Panc1 (cell line): ENCODE measurements around the gene KCTD6. TPM values are rescaled to one million over a fixed set of nuclear protein-coding genes. Genes with fewer than 3 reads are reported as not detected.

ENCODE experiments used
- ATAC-seq: fragments of 200-7000 bp; cut with Tn5 transposase; 2 replicates; pipeline ENCODE4 v1.9.1; 2020; ENCODE audit warnings: mild to moderate bottlenecking, moderate library complexity
- BruUV-seq: library from RNA; stranded (reverse); fragments of 400-500 nt; replicated peaks from 2 replicates; lab custom pipeline; 2021; lab: Mats Ljungman, UMichigan
- CTCF ChIA-PET: fragments of 300-600 bp; sonication (Branson Sonifier 250); formaldehyde crosslinking; loops from one replicate; lab custom pipeline; 2022; ENCODE audit warnings: antibody characterized with exemption; lab: Charles Lee
- POLR2A ChIA-PET: fragments of 300-600 bp; sonication (Branson Sonifier 250); formaldehyde crosslinking; loops from one replicate; lab custom pipeline; 2022; ENCODE audit warnings: antibody characterized with exemption; lab: Charles Lee
- DNase-seq: peaks from one replicate; pipeline ENCODE4 v3.0.0-alpha.2; 2010; ENCODE audit warnings: low read depth, low spot score
- H3K27ac ChIP-seq: 2 replicates; pipeline ENCODE4 v1.5.1; 2011; ENCODE audit warnings: mild to moderate bottlenecking, low read length, inconsistent platforms
- H3K27me3 ChIP-seq: fragments of 200-500 bp; sonication (Bioruptor generic); 2 replicates; pipeline ENCODE4 v1.6.0; 2014; ENCODE audit warnings: low read length, inconsistent platforms; ENCODE audit not compliant: control insufficient read depth, insufficient read depth
- H3K36me3 ChIP-seq: fragments of 200-500 bp; sonication (Bioruptor generic); 2 replicates; pipeline ENCODE4 v1.5.1; 2014; ENCODE audit warnings: inconsistent platforms, mild to moderate bottlenecking, low read length, moderate library complexity; ENCODE audit not compliant: control insufficient read depth, insufficient read depth
- H3K4me1 ChIP-seq: 2 replicates; pipeline ENCODE4 v1.5.1; 2011; ENCODE audit warnings: inconsistent platforms, mild to moderate bottlenecking, low read length, moderate library complexity; ENCODE audit not compliant: control insufficient read depth, insufficient read depth
- H3K4me3 ChIP-seq, 2 experiments: 2 replicates each; pipeline ENCODE4 v1.5.1; 2011 to 2012; ENCODE audit warnings: low read depth in 2 of 2, low read length in 2 of 2, mild to moderate bottlenecking in 2 of 2, inconsistent platforms in 1 of 2, moderate library complexity in 1 of 2
- H3K9me3 ChIP-seq: fragments of 200-500 bp; sonication (Bioruptor generic); 2 replicates; pipeline ENCODE4 v1.5.1; 2014; ENCODE audit warnings: low read depth, mild to moderate bottlenecking, inconsistent platforms, low read length, moderate library complexity; ENCODE audit not compliant: control insufficient read depth, insufficient read depth
- POLR2AphosphoS5 ChIP-seq: IDR thresholded peaks from 2 replicates; pipeline ENCODE4 v1.6.1; 2012; ENCODE audit warnings: mild to moderate bottlenecking, low read depth, low read length, moderate library complexity
- SIN3A ChIP-seq: IDR thresholded peaks from 2 replicates; pipeline ENCODE4 v1.6.1; 2012; ENCODE audit warnings: low read depth, mild to moderate bottlenecking, low read length, moderate library complexity, borderline replicate concordance; ENCODE audit not compliant: insufficient read depth
- TCF7L2 ChIP-seq: IDR thresholded peaks from 2 replicates; pipeline ENCODE4 v1.6.1; 2011; ENCODE audit warnings: mild to moderate bottlenecking, low read depth, low read length, inconsistent platforms
- in situ Hi-C: cut with HindIII; loops from 2 replicates; pipeline ENCODE4 v1.10.0; 2016; ENCODE audit warnings: low sequenced_read_pairs, low pct_unique_long_range_greater_than_20kb
- intact Hi-C: fragments of 100-400 bp; cut with micrococcal nuclease; formaldehyde crosslinking; loops from one replicate; pipeline ENCODE4 v1.10.0; 2022; ENCODE audit not compliant: unreplicated experiment
- total RNA-seq: library from RNA; stranded (reverse); gene quantifications from one replicate; pipeline ENCODE4 v1.2.1, GENCODE V29; 2021; ENCODE audit not compliant: unreplicated experiment
- TF ChIP-seq, protein P1 (sequence below): fragments of 450-650 bp; IDR thresholded peaks from 2 replicates; pipeline ENCODE4 v1.5.1; 2017; ENCODE audit warnings: mild to moderate bottlenecking
- TF ChIP-seq, protein P2 (sequence below), 2 experiments: IDR thresholded peaks; 2 replicates each; pipeline ENCODE4 v1.6.1; 2011 to 2012; ENCODE audit warnings: low read depth in 2 of 2, control low read depth in 1 of 2, low read length in 1 of 2, mild to moderate bottlenecking in 1 of 2, moderate library complexity in 1 of 2; ENCODE audit not compliant: insufficient read depth in 1 of 2

KCTD6 gene
- total RNA-seq, 1 experiment from 2014 or later = 18.3 TPM

DNA sequence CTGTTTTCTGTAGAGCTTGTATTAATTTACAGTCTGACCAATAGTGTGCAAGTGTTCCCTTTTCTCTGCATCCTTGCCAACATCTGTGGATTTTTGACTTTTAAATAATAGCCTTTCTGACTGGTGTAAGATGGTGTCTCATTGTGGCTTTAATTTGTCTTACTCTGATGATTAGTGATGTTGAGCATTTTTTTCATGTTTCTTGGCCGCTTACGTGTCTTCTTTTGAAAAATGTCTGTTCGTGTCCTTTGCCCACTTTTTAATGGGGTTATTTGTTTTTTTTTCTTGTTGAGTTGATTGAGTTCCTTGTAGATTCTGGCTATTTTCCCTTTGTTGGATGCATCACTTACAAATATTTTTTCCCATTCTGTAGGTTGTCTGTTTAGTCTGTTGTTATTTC lies 52.6 kb downstream of the KCTD6 start:
- BruUV-seq = no TSS peak
- Histone ChIP-seq H3K27me3 (no peaks in the 10 kb centered on the region), H3K4me1 (no peaks in the 10 kb centered on the region), H3K27ac (no peak overlapping the region), H3K36me3 (no peaks in the 10 kb centered on the region), H3K9me3 (no peaks in the 10 kb centered on the region), H3K4me3 (no peak overlapping the region)
- DNase-seq (no peak), ATAC-seq (no peak)
- no peak for TF ChIP-seq TCF7L2
- TF ChIP-seq POLR2AphosphoS5 = no peak
- TF ChIP-seq, protein P1, sequence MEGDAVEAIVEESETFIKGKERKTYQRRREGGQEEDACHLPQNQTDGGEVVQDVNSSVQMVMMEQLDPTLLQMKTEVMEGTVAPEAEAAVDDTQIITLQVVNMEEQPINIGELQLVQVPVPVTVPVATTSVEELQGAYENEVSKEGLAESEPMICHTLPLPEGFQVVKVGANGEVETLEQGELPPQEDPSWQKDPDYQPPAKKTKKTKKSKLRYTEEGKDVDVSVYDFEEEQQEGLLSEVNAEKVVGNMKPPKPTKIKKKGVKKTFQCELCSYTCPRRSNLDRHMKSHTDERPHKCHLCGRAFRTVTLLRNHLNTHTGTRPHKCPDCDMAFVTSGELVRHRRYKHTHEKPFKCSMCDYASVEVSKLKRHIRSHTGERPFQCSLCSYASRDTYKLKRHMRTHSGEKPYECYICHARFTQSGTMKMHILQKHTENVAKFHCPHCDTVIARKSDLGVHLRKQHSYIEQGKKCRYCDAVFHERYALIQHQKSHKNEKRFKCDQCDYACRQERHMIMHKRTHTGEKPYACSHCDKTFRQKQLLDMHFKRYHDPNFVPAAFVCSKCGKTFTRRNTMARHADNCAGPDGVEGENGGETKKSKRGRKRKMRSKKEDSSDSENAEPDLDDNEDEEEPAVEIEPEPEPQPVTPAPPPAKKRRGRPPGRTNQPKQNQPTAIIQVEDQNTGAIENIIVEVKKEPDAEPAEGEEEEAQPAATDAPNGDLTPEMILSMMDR = no peak
- TF ChIP-seq, protein P2, sequence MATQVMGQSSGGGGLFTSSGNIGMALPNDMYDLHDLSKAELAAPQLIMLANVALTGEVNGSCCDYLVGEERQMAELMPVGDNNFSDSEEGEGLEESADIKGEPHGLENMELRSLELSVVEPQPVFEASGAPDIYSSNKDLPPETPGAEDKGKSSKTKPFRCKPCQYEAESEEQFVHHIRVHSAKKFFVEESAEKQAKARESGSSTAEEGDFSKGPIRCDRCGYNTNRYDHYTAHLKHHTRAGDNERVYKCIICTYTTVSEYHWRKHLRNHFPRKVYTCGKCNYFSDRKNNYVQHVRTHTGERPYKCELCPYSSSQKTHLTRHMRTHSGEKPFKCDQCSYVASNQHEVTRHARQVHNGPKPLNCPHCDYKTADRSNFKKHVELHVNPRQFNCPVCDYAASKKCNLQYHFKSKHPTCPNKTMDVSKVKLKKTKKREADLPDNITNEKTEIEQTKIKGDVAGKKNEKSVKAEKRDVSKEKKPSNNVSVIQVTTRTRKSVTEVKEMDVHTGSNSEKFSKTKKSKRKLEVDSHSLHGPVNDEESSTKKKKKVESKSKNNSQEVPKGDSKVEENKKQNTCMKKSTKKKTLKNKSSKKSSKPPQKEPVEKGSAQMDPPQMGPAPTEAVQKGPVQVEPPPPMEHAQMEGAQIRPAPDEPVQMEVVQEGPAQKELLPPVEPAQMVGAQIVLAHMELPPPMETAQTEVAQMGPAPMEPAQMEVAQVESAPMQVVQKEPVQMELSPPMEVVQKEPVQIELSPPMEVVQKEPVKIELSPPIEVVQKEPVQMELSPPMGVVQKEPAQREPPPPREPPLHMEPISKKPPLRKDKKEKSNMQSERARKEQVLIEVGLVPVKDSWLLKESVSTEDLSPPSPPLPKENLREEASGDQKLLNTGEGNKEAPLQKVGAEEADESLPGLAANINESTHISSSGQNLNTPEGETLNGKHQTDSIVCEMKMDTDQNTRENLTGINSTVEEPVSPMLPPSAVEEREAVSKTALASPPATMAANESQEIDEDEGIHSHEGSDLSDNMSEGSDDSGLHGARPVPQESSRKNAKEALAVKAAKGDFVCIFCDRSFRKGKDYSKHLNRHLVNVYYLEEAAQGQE (IDR thresholded peaks at IDR 0.05; ENCODE audit: insufficient read depth in 1 of 2, low read depth in 2 of 2, low read length in 1 of 2) = no peak
- no peak for TF ChIP-seq SIN3A
- in situ Hi-C loops = no loop called here
- intact Hi-C loops = no loop called here
- POLR2A ChIA-PET = no interaction called here
- CTCF ChIA-PET = no interaction called here

DNA sequence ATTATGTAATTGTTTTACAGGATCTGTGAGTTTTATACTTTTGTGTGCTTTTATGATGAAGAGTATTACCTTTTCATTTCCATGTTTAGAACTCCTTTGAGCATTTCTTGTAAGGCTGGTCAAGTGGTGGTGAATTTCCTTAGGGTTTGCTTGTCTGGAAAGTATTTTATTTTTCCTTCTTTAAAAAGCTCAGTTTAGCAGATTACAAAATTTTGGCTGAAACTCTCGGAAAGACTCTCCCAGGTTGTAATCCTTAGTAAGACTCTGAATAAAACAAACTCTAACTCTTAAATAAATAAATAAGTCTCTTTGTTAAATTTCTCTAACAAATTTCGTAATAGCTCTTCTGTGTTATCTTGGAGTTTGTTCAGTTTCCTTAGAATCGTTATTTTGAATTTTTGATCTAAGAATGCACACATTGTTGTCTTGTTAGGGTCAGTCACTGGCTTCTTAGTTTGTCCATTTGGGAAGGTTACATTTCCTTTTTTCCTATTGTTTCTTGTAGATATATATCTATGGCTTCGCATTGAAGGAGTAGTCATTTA lies 59.8 kb downstream of the KCTD6 start:
- no TSS peak for BruUV-seq
- TF ChIP-seq POLR2AphosphoS5 (no peak), SIN3A (no peak), TCF7L2 (no peak)
- TF ChIP-seq, protein P2 (IDR thresholded peaks at IDR 0.05; ENCODE audit: insufficient read depth in 1 of 2, low read depth in 2 of 2, low read length in 1 of 2) = no peak
- TF ChIP-seq, protein P1 = no peak
- H3K9me3 ChIP-seq = no peaks in the 10 kb centered on the region
- H3K27me3 ChIP-seq = no peaks in the 10 kb centered on the region
- intact Hi-C loops = no loop called here
- no peak overlapping the region for H3K27ac ChIP-seq
- CTCF ChIA-PET = no interaction called here
- H3K36me3 ChIP-seq = no peaks in the 10 kb centered on the region
- H3K4me3 ChIP-seq = no peak overlapping the region
- no peaks in the 10 kb centered on the region for H3K4me1 ChIP-seq
- ATAC-seq = no peak
- DNase-seq = no peak
- in situ Hi-C loops = no loop called here
- POLR2A ChIA-PET = no interaction called here
